Neutrophil (primary cell): ENCODE measurements around the gene HSPA1L.
"Not testable (repeated sequence)": the region's sequence is repeated elsewhere in the genome, so short reads cannot be mapped to it uniquely, and the experiment has no call there.

Source experiments
- H3K27ac ChIP-seq: fragments of 200-600 bp; sonication (generic); 2 replicates; pipeline ENCODE4 v1.5.1; 2016; ENCODE audit warnings: mild to moderate bottlenecking, moderate library complexity
- H3K27me3 ChIP-seq: fragments of 200-600 bp; sonication (generic); 2 replicates; pipeline ENCODE4 v1.6.0; 2016; ENCODE audit warnings: mild to moderate bottlenecking
- H3K36me3 ChIP-seq: fragments of 200-600 bp; sonication (generic); 2 replicates; pipeline ENCODE4 v1.5.1; 2017
- H3K4me1 ChIP-seq, 2 experiments: fragments of 200-600 bp in 1 of 2; sonication (generic) in 1 of 2; 1 replicate in 1 of 2; 2 replicates in 1 of 2; pipeline versions ENCODE4 v1.5.1 to v1.6.1; 2013 to 2016; ENCODE audit warnings: low read depth in 1 of 2, low read length in 1 of 2, mild to moderate bottlenecking in 1 of 2, moderate library complexity in 1 of 2; ENCODE audit not compliant: control insufficient read depth in 1 of 2, insufficient read depth in 1 of 2
- H3K4me3 ChIP-seq, 2 experiments: fragments of 200-600 bp in 1 of 2; sonication (generic) in 1 of 2; 1 replicate in 1 of 2; 2 replicates in 1 of 2; pipeline ENCODE4 v1.5.1; 2013 to 2016; ENCODE audit warnings: low read depth in 1 of 2, low read length in 1 of 2, mild to moderate bottlenecking in 1 of 2, moderate library complexity in 1 of 2
- H3K9me3 ChIP-seq: fragments of 200-600 bp; sonication (generic); 2 replicates; pipeline ENCODE4 v1.5.1; 2016
- TF ChIP-seq, protein P1 (sequence below): fragments of 200-600 bp; sonication (generic); IDR thresholded peaks from 2 replicates; pipeline ENCODE4 v1.5.1; 2016; ENCODE audit warnings: antibody characterized with exemption

HSPA1L gene

DNA sequence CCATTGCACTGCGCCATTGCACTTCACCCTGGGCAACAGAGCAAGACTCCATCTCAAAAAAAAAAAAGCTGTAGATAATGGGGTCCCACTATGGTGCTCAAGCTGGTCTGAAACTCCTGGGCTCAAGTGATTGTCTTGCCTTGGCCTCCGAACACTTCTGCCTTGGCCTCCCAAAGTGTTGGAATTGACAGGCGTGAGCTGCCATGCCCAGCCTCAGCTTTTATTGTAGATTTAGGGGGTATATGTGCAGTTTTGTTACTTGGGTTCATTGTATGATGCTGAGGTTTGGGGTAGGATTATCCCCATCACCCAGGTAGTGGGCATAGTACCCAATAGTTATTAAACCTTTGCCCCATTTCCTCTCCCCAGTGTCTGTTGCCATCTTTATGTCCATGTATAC lies 23.9 kb upstream of the HSPA1L start:
- no peaks in the 10 kb centered on the region for H3K9me3 ChIP-seq
- peaks cover 35 to 37% of the 10 kb centered on the region in 2 experiments for H3K4me1 ChIP-seq
- H3K36me3 ChIP-seq: peaks cover 41% of the 10 kb centered on the region
- no peak overlapping the region for H3K4me3 ChIP-seq
- TF ChIP-seq, protein P1, sequence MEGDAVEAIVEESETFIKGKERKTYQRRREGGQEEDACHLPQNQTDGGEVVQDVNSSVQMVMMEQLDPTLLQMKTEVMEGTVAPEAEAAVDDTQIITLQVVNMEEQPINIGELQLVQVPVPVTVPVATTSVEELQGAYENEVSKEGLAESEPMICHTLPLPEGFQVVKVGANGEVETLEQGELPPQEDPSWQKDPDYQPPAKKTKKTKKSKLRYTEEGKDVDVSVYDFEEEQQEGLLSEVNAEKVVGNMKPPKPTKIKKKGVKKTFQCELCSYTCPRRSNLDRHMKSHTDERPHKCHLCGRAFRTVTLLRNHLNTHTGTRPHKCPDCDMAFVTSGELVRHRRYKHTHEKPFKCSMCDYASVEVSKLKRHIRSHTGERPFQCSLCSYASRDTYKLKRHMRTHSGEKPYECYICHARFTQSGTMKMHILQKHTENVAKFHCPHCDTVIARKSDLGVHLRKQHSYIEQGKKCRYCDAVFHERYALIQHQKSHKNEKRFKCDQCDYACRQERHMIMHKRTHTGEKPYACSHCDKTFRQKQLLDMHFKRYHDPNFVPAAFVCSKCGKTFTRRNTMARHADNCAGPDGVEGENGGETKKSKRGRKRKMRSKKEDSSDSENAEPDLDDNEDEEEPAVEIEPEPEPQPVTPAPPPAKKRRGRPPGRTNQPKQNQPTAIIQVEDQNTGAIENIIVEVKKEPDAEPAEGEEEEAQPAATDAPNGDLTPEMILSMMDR: no peak
- no peak overlapping the region for H3K27ac ChIP-seq
- H3K27me3 ChIP-seq: no peaks in the 10 kb centered on the region

DNA sequence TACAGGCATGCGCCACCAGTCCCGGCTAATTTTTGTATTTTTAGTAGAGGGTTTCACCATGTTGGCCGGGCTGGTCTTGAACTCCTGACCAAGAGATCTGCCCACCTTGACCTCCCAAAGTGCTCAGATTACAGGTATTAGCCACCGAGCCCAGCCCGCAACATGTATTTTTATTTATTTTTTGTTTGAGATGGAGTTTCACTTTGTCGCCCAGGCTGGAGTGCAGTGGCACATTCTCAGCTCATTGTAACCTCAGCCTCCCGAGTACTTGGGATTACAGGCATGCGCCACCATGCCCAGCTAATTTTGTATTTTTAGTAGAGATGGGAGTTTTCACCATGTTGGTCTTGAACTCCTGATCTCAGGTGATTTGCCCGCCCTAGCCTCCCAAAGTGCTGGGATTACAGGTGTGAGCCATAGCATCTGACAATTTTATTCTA lies 23.1 kb upstream of the HSPA1L start:
- H3K27ac ChIP-seq: peak overlapping the region; percentile 52
- H3K27me3 ChIP-seq, H3K9me3 ChIP-seq, H3K4me3 ChIP-seq: not testable (repeated sequence)
- H3K4me1 ChIP-seq: peaks cover 43 to 45% of the 10 kb centered on the region in 2 experiments
- H3K36me3 ChIP-seq: peaks cover 41% of the 10 kb centered on the region

DNA sequence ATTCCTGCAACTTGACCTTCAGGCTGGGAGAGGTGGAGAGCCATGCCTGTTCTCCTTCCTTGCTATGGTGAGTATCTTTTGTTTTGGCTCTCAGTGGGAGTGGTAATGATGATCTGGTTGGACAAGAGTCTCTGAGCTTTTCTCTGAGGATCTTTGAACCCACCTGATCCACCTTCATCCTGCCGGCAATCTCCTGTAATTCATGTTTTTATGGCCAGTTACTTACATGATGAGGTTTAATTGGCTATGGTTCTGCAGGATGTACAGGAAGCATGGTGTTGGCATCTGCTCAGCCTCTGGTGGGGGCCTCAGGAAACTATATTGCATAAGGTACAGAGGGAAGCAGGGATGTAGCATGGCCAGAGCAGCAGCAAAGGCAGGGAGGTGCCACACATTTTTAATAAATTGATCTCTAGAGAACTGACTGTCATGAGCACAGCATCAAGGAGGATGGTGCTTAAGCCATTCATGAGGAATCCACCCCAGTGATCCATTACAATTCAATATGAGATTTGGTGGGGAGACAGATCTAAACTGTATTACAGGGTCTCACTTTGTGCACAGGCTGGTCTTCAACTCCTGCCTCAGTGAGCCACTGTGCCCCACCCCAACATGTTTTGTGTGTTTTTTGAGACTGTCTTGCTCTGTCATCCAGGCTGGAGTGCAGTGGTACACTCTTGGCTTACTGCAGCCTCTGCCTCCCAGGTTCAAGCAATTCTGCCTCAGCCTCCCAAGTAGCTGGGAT lies 22.5 kb upstream of the HSPA1L start:
- no peaks in the 10 kb centered on the region for H3K27me3 ChIP-seq
- H3K27ac ChIP-seq: peak overlapping the region; percentile 52
- H3K4me3 ChIP-seq: no peak overlapping the region
- H3K36me3 ChIP-seq: peaks cover 41% of the 10 kb centered on the region
- TF ChIP-seq, protein P1: no peak
- no peaks in the 10 kb centered on the region for H3K9me3 ChIP-seq
- peaks cover 49 to 51% of the 10 kb centered on the region in 2 experiments for H3K4me1 ChIP-seq

DNA sequence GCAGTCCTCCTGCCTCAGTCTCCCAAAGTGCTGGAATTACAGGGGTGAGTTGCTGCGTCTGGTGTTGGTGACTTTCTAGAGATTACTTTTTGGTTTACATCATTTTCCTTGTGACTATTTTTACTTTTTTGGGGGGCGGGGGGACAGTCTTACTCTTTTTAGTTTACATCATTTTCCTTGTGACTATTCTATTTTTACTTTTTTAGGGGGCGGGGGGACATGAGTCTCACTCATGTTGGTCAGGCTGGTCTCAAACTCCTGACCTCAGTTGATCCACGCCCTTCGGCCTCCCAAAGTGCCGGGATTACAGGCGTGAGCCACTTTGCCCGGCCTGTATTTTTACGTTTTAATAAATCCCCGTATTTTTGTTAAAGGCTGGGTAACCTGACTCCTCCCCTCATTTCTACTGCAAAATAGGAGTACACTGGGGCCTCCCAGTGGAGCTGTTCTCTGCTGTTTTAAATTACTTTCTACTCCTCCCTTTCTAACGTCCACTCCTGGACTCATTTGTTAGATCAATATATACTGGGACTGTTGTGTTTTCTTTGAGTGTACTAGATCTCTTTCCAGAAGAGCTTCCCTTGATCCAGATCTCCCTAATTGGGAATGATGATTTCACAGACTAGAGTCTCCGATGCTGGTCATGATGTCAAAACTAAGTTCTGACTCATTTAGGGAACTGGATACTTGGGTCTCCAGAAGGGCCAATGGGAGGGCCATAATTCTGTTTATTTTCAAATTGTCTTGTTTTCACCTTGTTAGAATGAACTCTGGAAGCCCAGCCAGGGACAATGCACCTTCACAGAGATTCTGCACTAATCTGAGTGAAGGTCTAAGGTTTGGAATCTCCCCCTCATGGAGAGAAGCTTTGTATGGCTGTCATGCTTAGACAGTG lies 21.6 kb upstream of the HSPA1L start:
- Histone ChIP-seq H3K27me3 (no peaks in the 10 kb centered on the region), H3K4me1 (peaks cover 57 to 59% of the 10 kb centered on the region in 2 experiments), H3K27ac (peak overlapping the region; percentile 52), H3K4me3 (peak overlapping the region; percentile 92 to 96), H3K9me3 (no peaks in the 10 kb centered on the region), H3K36me3 (peaks cover 41% of the 10 kb centered on the region)
- TF ChIP-seq, protein P1: no peak

DNA sequence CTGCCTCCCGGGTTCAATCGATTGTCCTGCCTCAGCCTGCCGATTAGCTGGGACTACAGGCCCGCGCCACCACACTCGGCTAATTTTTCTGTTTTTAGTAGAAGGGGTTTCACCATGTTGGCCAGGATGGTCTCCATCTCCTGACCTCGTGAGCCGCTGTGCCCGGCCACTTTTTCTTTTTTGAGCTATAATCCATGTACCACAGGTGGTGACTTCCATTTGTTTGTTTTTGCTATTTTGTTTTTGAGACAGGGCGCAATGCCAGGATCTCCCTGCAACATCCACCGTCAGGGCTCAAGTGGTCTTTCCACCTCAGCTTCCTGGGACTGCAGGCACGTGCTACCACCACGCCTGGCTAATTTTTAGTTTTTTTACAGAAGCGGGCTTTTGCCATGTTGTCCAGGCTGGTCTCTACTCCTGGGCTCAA lies 21.0 kb upstream of the HSPA1L start:
- Histone ChIP-seq H3K4me3 (peak overlapping the region; percentile 92 to 96), H3K27ac (peak overlapping the region; percentile 52), H3K27me3 (no peaks in the 10 kb centered on the region), H3K36me3 (peaks cover 36% of the 10 kb centered on the region), H3K4me1 (peaks cover 63 to 66% of the 10 kb centered on the region in 2 experiments), H3K9me3 (no peaks in the 10 kb centered on the region)
- TF ChIP-seq, protein P1: no peak
